Measurements from ENCODE around the gene ECT2L.

Gene ECT2L

GRCh38 chr6:138943089-138943625, 147.3 kb downstream of the ECT2L start:
- Histone ChIP-seq H3K4me3 (no peak overlapping the region), H3K4me1 (peaks cover 0 to 5% (median 2%) of the 10 kb centered on the region in 4 donors), H3K27ac (no peak overlapping the region), H3K36me3 (peaks cover 8 to 52% (median 34%) of the 10 kb centered on the region in 3 donors), H3K27me3 (no peaks in the 10 kb centered on the region), H3K9me3 (no peaks in the 10 kb centered on the region)
- no peak for DNase-seq
- TF ChIP-seq CTCF (IDR thresholded peaks at IDR 0.05) = no peak
- intact Hi-C loops (cut with DNase I; ENCODE audit: low total_unique reads) = no loop called here

- peaks cover 8 to 52% (median 34%) of the 10 kb centered on the region in 3 donors for H3K36me3 ChIP-seq
- H3K27ac ChIP-seq = no peak overlapping the region
- H3K9me3 ChIP-seq = no peaks in the 10 kb centered on the region
- intact Hi-C loops (cut with DNase I; ENCODE audit: low total_unique reads) = no loop called here
- DNase-seq = no peak
- TF ChIP-seq CTCF (IDR thresholded peaks at IDR 0.05) = no peak
- no peak overlapping the region for H3K4me3 ChIP-seq
- H3K4me1 ChIP-seq = peaks cover 0 to 16% (median 6%) of the 10 kb centered on the region in 4 donors
- H3K27me3 ChIP-seq = no peaks in the 10 kb centered on the region
Observed at GRCh38 chr6:138944412-138944811, 148.5 kb downstream of the ECT2L start.

- no peak overlapping the region for H3K4me3 ChIP-seq
- no peaks in the 10 kb centered on the region for H3K27me3 ChIP-seq
- no peak for TF ChIP-seq CTCF (IDR thresholded peaks at IDR 0.05)
- no peak overlapping the region for H3K27ac ChIP-seq
- H3K4me1 ChIP-seq = peaks cover 0 to 23% (median 6%) of the 10 kb centered on the region in 4 donors
- DNase-seq = no peak
- no peaks in the 10 kb centered on the region for H3K9me3 ChIP-seq
- intact Hi-C loops (cut with DNase I; ENCODE audit: low total_unique reads) = no loop called here
- H3K36me3 ChIP-seq = peaks cover 8 to 46% (median 34%) of the 10 kb centered on the region in 3 donors
Observed at GRCh38 chr6:138945354-138945753, 149.5 kb downstream of the ECT2L start.

GRCh38 chr6:138948004-138948403, 152.1 kb downstream of the ECT2L start:
- Histone ChIP-seq H3K27me3 (no peaks in the 10 kb centered on the region), H3K4me3 (no peak overlapping the region), H3K36me3 (peaks cover 4 to 22% (median 21%) of the 10 kb centered on the region in 3 donors), H3K4me1 (peaks cover 0 to 23% (median 6%) of the 10 kb centered on the region in 4 donors), H3K9me3 (no peaks in the 10 kb centered on the region), H3K27ac (no peak overlapping the region)
- no peak for DNase-seq
- intact Hi-C loops (cut with DNase I; ENCODE audit: low total_unique reads) = no loop called here
- no peak for TF ChIP-seq CTCF (IDR thresholded peaks at IDR 0.05)

GRCh38 chr6:138948546-138949179, 152.8 kb downstream of the ECT2L start:
- H3K27me3 ChIP-seq = no peaks in the 10 kb centered on the region
- H3K4me1 ChIP-seq = peaks cover 0 to 23% (median 6%) of the 10 kb centered on the region in 4 donors
- no peak for DNase-seq
- TF ChIP-seq CTCF (IDR thresholded peaks at IDR 0.05) = no peak
- no peak overlapping the region for H3K27ac ChIP-seq
- intact Hi-C loops (cut with DNase I; ENCODE audit: low total_unique reads) = no loop called here
- H3K4me3 ChIP-seq = no peak overlapping the region
- no peaks in the 10 kb centered on the region for H3K9me3 ChIP-seq
- H3K36me3 ChIP-seq = peaks cover 0 to 19% (median 16%) of the 10 kb centered on the region in 3 donors

Data from tibial artery (tissue), 4 donors.